A549 (cell line): ENCODE measurements around the gene PLN. TPM values are rescaled to one million over a fixed set of nuclear protein-coding genes. Genes with fewer than 3 reads are reported as not detected.

ENCODE experiments used
- ATAC-seq, 2 experiments: fragments of 200-7000 bp in 1 of 2; fragments of >200 bp in 1 of 2; cut with Nextera tagmentation in 1 of 2; cut with Tn5 transposase in 1 of 2; 3 replicates each; pipeline versions ENCODE4 v1.8.0 to v1.9.1; 2018 to 2020; ENCODE audit warnings: mild to moderate bottlenecking in 1 of 2, moderate library complexity in 1 of 2
- CTCF ChIA-PET: fragments of 300-600 bp; sonication (Branson Sonifier 250); formaldehyde crosslinking; extraction: SDS; loops from one replicate; lab custom pipeline; 2021; ENCODE audit warnings: antibody characterized with exemption, inconsistent platforms; lab: Yijun Ruan, JAX
- POLR2A ChIA-PET: fragments of 350-600 bp; formaldehyde crosslinking; extraction: SDS; loops from one replicate; lab custom pipeline; 2021; ENCODE audit warnings: antibody characterized with exemption, inconsistent platforms; lab: Yijun Ruan, JAX
- DNase-seq, 2 experiments: peaks; one replicate each; pipeline versions ENCODE4 v3.0.0 to v3.0.0-alpha.2; 2011 to 2016; ENCODE audit warnings: low read depth in 1 of 2, low spot score in 1 of 2
- FAIRE-seq: peaks from 2 replicates; lab custom pipeline; 2011; peaks lifted over from hg19 to GRCh38; lab: Jason Lieb, UNC
- H3K27ac ChIP-seq, 2 experiments: fragments of >200 bp; sonication (Bioruptor Twin); formaldehyde crosslinking; 3 replicates each; pipeline ENCODE4 v1.5.1; 2016 to 2017
- H3K4me1 ChIP-seq: fragments of >200 bp; sonication (Bioruptor Twin); formaldehyde crosslinking; 3 replicates; pipeline ENCODE4 v1.6.1; 2016
- H3K4me2 ChIP-seq: fragments of >200 bp; sonication (Bioruptor Twin); formaldehyde crosslinking; 3 replicates; pipeline ENCODE4 v1.6.1; 2016
- H3K4me3 ChIP-seq: fragments of >200 bp; sonication (Bioruptor Twin); formaldehyde crosslinking; 3 replicates; pipeline ENCODE4 v1.5.1; 2016
- H3K9me3 ChIP-seq: fragments of >200 bp; sonication (Bioruptor Twin); formaldehyde crosslinking; 3 replicates; pipeline ENCODE4 v1.6.1; 2016
- BCL3 ChIP-seq: fragments of >200 bp; sonication (Bioruptor Twin); formaldehyde crosslinking; IDR thresholded peaks from 3 replicates; pipeline ENCODE4 v1.6.1; 2016
- CBX2 ChIP-seq: fragments of 200-600 bp; sonication (generic); IDR thresholded peaks from 2 replicates; pipeline ENCODE4 v1.6.1; 2016; ENCODE audit warnings: low read depth, mild to moderate bottlenecking, borderline replicate concordance
- CHD2 ChIP-seq: fragments of 150-350 bp; IDR thresholded peaks from 2 replicates; pipeline ENCODE4 v1.6.1; 2014; ENCODE audit warnings: low read length; ENCODE audit not compliant: partially characterized antibody
- EP300 ChIP-seq, 2 experiments: fragments of >200 bp; sonication (Bioruptor Twin); formaldehyde crosslinking; IDR thresholded peaks; 2 replicates in 1 of 2; 3 replicates in 1 of 2; pipeline ENCODE4 v1.6.1; 2016 to 2017
- ESRRA ChIP-seq: fragments of 150-350 bp; IDR thresholded peaks from 2 replicates; pipeline ENCODE4 v1.6.1; 2014; ENCODE audit warnings: mild to moderate bottlenecking, low read length, borderline replicate concordance
- HDAC2 ChIP-seq: fragments of 200-600 bp; sonication (generic); IDR thresholded peaks from 2 replicates; pipeline ENCODE4 v1.6.1; 2016
- HES2 ChIP-seq: fragments of >200 bp; sonication (Bioruptor Twin); formaldehyde crosslinking; IDR thresholded peaks from 2 replicates; pipeline ENCODE4 v1.6.1; 2016
- HEYL ChIP-seq: fragments of 250-450 bp; sonication (Bioruptor Pico); IDR thresholded peaks from 2 replicates; pipeline ENCODE4 v1.8.0; 2021; ENCODE audit warnings: mild to moderate bottlenecking, moderate library complexity
- HOXB5 ChIP-seq: fragments of 250-450 bp; sonication (Bioruptor Pico); IDR thresholded peaks from 2 replicates; pipeline ENCODE4 v1.5.0; 2020; ENCODE audit warnings: mild to moderate bottlenecking, moderate library complexity
- MAX ChIP-seq: IDR thresholded peaks from 2 replicates; pipeline ENCODE4 v1.6.1; 2012
- MAZ ChIP-seq: fragments of 150-350 bp; IDR thresholded peaks from 2 replicates; pipeline ENCODE4 v1.6.1; 2014; ENCODE audit warnings: antibody characterized with exemption, low read depth, low read length, borderline replicate concordance
- MYC ChIP-seq: IDR thresholded peaks from 2 replicates; pipeline ENCODE4 v1.6.1; 2012; ENCODE audit warnings: mild to moderate bottlenecking, inconsistent platforms, low read length, improper control_type of control experiment, borderline replicate concordance
- SMC3 ChIP-seq: fragments of >200 bp; sonication (Bioruptor Twin); formaldehyde crosslinking; IDR thresholded peaks from 3 replicates; pipeline ENCODE4 v1.6.1; 2018; ENCODE audit warnings: inconsistent platforms
- ZC3H11A ChIP-seq: fragments of 450-650 bp; IDR thresholded peaks from 2 replicates; pipeline ENCODE4 v1.6.1; 2014; ENCODE audit warnings: antibody characterized with exemption, mild to moderate bottlenecking
- ZSCAN20 ChIP-seq: fragments of 250-450 bp; sonication (Bioruptor Pico); IDR thresholded peaks from 2 replicates; pipeline ENCODE4 v1.8.0; 2022; ENCODE audit warnings: mild to moderate bottlenecking, moderate library complexity
- WGBS: methylation state at CpG from one replicate; pipeline ENCODE4 v1.1.6; 2017; ENCODE audit errors: missing lambda C conversion rate; 5-methylcytosine and 5-hydroxymethylcytosine counted together
- polyA plus RNA-seq, 4 experiments: library from polyadenylated mRNA; depleted of rRNA in 3 of 4; stranded (reverse); fragments of >200 nt; fragmentation: RNase III in 1 of 4; extraction: RNeasy Plus Mini Kit Qiagen cat#74134 plus additional on column Dnase treatment in 1 of 4; gene quantifications; 2 replicates in 3 of 4; 3 replicates in 1 of 4; pipeline ENCODE4 v1.2.3, GENCODE V29; 2011 to 2017
- TF ChIP-seq, protein P1 (sequence below): fragments of 150-350 bp; IDR thresholded peaks from 2 replicates; pipeline ENCODE4 v1.6.1; 2014; ENCODE audit warnings: low read depth, mild to moderate bottlenecking, low read length
- TF ChIP-seq, protein P2 (sequence below): IDR thresholded peaks from 2 replicates; pipeline ENCODE4 v1.6.1; 2012

The PLN gene
- polyA plus RNA-seq, 2 of the 4 experiments (the other 2 are of a cell fraction), result not detected

DNA sequence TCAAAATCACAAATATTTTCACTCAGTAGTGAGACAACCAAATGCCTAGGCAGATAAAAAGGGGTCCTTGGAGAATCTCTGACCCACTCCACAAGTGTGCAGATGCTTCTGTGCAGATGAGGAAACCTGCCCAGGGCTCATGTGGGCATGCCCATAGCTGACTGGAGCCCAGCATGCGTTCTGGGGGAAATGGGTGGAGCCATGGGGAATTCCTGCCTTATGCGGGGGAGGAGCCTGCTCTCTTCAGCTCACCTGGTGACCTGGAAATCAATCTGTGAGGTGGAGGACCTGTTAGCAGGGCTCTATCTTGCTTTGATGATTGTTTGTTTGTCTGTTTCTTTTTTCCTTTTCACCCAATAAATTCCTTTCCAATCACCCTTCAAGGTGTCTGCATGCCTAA, 23.4 kb upstream of the PLN start:
- Histone ChIP-seq H3K4me1 (no peaks in the 10 kb centered on the region), H3K4me3 (no peak overlapping the region), H3K27ac (no peak overlapping the region), H3K9me3 (no peaks in the 10 kb centered on the region), H3K4me2 (no peak overlapping the region)
- FAIRE-seq (no peak), DNase-seq (no peak), ATAC-seq (no peak)
- no peak for TF ChIP-seq MYC
- ChIA-PET CTCF (no interaction called here), POLR2A (no interaction called here)
- 51% methylated on average over 2 of the region's 2 CpGs for WGBS

GRCh38 chr6:118525913-118526780, 21.9 kb upstream of the PLN start:
- Histone ChIP-seq H3K9me3 (0 out of 3 replicates have a peak, but pooled peaks cover 2% of the 10 kb centered on the region), H3K4me1 (no peaks in the 10 kb centered on the region)
- CTCF ChIA-PET, result no interaction called here
- TF ChIP-seq, protein P1, sequence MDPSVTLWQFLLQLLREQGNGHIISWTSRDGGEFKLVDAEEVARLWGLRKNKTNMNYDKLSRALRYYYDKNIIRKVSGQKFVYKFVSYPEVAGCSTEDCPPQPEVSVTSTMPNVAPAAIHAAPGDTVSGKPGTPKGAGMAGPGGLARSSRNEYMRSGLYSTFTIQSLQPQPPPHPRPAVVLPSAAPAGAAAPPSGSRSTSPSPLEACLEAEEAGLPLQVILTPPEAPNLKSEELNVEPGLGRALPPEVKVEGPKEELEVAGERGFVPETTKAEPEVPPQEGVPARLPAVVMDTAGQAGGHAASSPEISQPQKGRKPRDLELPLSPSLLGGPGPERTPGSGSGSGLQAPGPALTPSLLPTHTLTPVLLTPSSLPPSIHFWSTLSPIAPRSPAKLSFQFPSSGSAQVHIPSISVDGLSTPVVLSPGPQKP, result no peak
- TF ChIP-seq BCL3, result no peak
- TF ChIP-seq HDAC2, result no peak
- TF ChIP-seq ZSCAN20 (CRISPR knock-in tag), result no peak
- no peak for TF ChIP-seq CHD2
- no peak for TF ChIP-seq CBX2
- TF ChIP-seq SMC3, result no peak
- no peak for TF ChIP-seq MAZ
- TF ChIP-seq MAX, result no peak
- TF ChIP-seq, protein P2, sequence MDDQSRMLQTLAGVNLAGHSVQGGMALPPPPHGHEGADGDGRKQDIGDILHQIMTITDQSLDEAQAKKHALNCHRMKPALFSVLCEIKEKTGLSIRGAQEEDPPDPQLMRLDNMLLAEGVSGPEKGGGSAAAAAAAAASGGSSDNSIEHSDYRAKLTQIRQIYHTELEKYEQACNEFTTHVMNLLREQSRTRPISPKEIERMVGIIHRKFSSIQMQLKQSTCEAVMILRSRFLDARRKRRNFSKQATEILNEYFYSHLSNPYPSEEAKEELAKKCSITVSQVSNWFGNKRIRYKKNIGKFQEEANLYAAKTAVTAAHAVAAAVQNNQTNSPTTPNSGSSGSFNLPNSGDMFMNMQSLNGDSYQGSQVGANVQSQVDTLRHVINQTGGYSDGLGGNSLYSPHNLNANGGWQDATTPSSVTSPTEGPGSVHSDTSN, result no peak
- no peak for TF ChIP-seq HEYL (CRISPR knock-in tag)
- no peak for TF ChIP-seq ZC3H11A
- TF ChIP-seq HOXB5 (CRISPR knock-in tag), result no peak
- no peak for TF ChIP-seq EP300 (IDR thresholded peaks at IDR 0.05)
- no peak for TF ChIP-seq HES2
- TF ChIP-seq, all 56 proteins: peak for 0
- ATAC-seq (no peak), DNase-seq (no peak), FAIRE-seq (no peak)
- no peak overlapping the region for H3K4me2 ChIP-seq
- no peak overlapping the region for H3K27ac ChIP-seq
- no peak overlapping the region for H3K4me3 ChIP-seq
- POLR2A ChIA-PET, result no interaction called here
- WGBS, result 92% methylated on average over 4 of the region's 4 CpGs

DNA sequence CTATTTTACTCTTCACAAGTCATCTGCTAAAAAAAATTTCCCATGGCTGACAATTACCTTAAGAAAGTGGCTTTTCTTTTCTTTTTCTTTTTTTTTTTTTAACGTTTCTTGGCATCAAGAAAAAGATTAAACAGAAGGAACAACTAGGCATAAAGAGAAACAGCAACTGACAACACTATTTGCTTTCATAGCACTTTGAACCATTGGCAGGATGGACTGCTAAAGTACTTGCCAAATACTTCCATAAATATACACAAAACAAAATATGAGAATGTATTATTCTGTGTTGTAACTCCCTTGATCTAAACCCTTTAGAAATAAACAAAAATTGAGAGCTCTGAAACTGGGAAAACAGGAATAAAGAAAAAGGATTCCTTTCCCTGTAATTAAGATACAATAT, 20.0 kb upstream of the PLN start:
- Histone ChIP-seq H3K4me2 (no peak overlapping the region), H3K4me1 (no peaks in the 10 kb centered on the region), H3K4me3 (no peak overlapping the region), H3K27ac (no peak overlapping the region), H3K9me3 (0 out of 3 replicates have a peak, but pooled peaks cover 3% of the 10 kb centered on the region)
- ChIA-PET POLR2A (no interaction called here), CTCF (no interaction called here)
- WGBS, result 23% methylated on average over 1 of the region's 1 CpG
- no peak for FAIRE-seq
- no peak for ATAC-seq
- no peak for TF ChIP-seq ESRRA
- TF ChIP-seq HDAC2, result no peak
- no peak for DNase-seq
